NCI-H1436 (cell line): Measurements from ENCODE around the gene TMEM107.

Source experiments
- DNase-seq: peaks from one replicate; lab custom pipeline; 2025; lab: John Stamatoyannopoulos, UW

Gene TMEM107

GRCh38 chr17:8137645-8138373, 38.4 kb downstream of the TMEM107 start:
- DNase-seq, result no peak

DNA sequence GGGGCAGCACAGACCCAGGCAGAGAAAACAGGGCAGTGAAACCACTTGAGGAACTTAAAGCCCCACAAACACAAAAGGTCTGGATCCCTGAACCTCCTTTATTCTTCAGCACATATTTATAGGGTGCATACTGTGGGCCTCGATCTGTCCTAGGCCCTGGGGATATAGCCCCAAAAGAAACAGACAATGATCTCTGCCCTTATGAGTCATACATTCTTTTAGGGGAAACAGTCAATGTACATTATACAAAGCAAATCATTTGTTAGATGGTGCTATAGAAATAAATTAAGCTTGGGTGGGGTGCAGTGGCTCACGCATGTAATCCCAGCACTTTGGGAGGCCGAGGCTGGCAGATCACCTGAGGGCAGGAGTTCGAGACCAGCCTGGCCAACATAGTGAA, 42.2 kb downstream of the TMEM107 start:
- DNase-seq, result no peak

GRCh38 chr17:8133399-8133798, 42.8 kb downstream of the TMEM107 start:
- no peak for DNase-seq

DNA sequence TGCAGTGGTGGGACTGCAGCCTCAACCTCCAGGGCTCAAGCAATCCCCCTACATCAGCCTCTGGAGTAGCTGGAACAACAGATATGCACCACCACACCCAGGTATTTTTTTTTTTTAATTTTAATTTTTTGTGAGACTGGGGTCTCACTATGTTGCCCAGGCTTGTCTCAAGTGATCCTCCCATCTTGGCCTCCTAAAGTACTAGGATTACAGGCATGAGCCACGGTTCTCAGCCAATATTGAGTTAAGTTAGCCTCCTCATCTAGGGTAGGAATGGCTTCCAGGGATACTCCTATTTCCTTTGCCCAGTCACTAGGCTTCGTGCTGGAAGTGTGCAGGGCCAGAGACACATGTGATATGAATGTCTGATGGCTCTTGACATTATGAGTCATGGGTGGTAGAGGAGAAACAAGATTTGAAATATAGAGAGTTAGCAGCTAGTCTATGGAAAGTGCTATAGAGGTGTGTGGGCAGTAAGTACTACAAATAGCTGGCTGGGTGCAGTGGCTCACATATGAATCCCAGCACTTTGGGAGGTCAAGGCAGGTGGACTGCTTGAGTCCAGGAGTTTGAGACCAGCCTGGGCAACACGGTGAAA, 44.2 kb downstream of the TMEM107 start:
- DNase-seq, result no peak

DNA sequence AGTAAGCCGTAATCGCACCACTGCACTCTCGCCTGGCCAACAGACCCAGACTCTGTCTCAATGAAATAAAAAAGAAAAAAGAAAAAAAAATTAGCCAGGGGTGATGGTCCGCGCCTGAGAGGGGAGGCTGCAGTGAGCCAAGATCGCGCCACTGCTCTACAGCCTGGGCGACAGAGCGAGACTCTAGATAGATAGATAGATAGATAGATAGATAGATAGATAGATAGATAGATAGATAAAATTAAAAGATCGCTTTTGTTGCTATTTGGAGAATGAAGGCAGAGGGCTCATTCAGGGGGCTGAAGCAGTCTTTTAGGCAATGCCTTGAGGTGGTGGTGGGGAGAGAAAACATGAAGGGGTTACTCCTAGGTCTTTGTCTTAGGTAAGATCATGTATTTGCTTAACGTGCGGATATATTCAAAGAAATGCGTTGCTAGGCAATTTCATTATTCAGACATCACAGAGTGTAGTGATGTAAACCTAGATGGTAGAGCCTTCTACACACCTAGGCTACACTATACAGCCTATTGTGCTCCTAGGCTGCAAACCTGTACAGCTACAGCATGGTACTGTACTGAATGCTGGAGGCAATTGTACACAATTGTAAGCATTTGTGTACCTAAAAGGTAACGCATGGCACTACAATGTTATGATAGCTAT, 47.9 kb downstream of the TMEM107 start:
- DNase-seq, result no peak

DNA sequence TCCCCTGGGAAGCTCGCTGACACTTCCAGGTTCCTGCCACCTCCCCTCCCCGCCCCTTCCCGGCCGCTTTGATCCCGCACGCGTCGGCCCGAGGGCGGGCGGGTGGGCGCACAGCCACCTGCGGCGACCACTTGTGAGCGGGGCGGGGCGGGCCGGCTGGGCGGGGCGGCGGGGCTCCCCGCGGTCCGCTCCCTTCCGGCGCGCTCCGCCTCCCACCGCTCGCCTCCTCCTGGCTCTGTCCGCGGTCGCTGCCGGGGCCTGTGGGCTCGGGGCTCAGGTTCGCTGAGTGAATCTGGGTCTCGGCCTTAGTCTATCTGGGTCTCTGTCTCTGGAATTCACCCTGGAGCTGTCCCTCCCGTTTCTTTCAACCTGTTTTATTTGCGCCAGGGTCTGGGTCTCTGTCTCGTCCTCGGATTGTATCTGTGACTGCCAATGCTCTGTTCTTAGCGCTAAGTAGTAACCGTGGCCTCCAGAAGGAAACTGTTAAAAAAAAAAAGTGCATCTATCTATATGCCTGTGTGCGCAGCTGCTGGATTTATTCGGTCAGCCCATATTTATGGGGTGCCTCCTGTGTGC, 49.6 kb downstream of the TMEM107 start:
- peak; percentile 37 for DNase-seq

DNA sequence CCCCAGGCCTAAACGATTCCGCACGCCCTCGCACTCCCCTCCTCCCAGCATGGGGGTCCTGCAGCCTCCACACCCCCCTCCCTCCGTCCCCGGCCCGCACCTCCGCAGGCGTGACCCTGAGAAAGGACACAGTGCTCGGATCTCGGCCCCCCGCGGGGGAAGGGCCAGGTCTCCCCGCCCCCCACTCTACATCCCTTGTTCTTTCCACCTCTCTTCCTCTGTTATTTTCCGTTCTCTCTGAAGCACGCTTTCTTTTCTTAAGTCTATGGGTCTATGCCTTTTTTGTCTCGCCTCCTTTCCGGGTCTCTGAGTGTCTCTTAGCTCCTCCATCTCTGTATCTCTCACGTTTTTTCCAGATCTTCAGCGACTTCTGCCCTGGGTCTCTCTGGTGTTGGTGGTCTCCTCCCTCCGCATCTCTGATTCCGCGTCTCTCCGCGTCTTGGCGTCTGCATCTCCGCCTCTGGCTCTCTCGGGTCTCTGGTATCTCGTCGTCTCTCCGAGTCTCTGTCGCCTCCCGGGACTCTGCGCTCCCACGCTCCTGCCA, 50.2 kb downstream of the TMEM107 start:
- no peak for DNase-seq

- peak; percentile 67 for DNase-seq
Observed at GRCh38 chr17:8125154-8125946, 50.8 kb downstream of the TMEM107 start.

DNA sequence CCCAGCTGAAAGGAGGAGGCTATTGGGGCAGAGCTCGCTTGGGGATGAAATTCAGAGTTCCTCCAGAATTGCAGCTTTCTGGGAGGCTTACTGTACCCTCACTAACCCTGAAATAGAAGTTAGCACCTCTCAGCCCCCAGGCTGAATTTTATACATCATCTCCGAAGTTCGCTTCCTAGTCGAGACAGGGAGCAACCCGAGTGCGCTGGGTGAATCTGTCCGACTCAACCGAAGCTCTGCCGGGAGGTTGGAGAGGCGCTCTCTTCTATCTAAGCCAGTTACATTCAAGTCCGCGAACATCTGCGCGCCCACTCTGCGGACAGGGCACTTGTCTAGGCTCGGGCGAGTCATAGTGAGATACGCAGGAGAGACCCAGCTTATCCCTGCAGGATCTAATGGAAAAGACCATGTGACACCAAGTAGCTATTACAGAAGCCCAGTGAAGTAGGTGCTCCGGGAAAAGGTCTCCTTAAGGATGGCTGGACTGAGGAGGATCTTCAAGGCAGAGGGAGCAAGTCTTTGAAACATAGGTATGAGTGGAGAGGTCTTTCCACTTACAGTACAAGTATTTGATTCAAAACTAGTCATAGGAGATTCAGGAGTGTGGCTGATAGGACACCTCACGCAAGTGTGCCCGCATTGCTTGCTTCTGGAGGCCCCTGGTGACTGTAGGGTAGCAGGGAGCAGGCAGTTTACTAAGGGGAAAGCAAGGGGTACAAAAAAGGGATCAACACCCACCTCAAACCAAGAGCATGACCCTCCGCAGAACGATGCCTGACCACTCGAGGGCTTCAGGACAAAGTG, 51.6 kb downstream of the TMEM107 start:
- DNase-seq, result no peak

- DNase-seq, result no peak
Observed at GRCh38 chr17:8123695-8124349, 52.4 kb downstream of the TMEM107 start, which contains the start of gene HES7. TSS of gene HES7 (minus strand) at chr17:8124106. CDS start at chr17:8124084, 22 bp downstream.

DNA sequence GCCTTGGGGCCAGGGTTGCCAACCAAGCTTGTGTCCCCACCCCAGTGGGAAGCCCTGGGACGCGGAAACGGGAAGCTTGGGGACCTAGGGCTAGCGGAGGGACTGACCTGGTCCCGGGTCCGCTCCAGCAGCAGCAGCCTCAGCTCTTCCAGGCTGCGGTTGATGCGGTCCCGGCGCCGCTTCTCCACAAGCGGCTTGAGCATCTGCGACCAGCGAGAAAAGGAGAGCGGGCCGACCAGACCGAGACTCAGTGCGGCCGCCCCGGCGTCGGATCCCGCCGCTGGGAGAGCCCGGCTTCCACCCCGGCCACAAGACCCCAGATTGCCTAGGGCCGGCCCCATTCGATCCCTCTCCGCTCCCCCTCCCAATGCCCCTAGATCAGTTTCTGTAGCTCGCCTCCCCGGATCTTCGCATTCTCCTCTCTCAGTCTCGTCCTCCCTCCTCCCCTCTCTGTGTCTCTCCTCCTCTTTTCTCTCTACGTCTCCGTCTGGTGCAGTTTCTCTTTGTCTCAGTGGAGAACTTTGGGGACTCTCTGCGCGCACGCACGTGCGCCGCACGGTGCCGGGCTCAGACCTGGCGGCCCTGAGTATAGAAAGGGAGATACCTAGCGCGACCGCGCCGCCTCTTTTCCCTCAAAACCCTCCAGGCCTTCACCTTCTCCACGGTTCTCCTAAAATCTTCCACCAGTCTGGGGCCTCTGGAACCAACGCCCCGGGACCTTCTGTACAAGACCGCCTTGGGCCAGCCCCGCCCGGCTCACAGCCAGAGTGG, 53.1 kb downstream of the TMEM107 start:
- no peak for DNase-seq
